Measurements from ENCODE around the gene TNFRSF12A. TPM values are rescaled to one million over a fixed set of nuclear protein-coding genes. Genes with fewer than 3 reads are reported as not detected.
A peak's percentile ranks its signal among the peaks of the same experiment; 100 is the strongest.
"Not testable (repeated sequence)": the region's sequence is repeated elsewhere in the genome, so short reads cannot be mapped to it uniquely, and the experiment has no call there.

TNFRSF12A gene
- total and polyA plus RNA-seq, 7 donors, result 69.5 to 889 (median 164) TPM

DNA sequence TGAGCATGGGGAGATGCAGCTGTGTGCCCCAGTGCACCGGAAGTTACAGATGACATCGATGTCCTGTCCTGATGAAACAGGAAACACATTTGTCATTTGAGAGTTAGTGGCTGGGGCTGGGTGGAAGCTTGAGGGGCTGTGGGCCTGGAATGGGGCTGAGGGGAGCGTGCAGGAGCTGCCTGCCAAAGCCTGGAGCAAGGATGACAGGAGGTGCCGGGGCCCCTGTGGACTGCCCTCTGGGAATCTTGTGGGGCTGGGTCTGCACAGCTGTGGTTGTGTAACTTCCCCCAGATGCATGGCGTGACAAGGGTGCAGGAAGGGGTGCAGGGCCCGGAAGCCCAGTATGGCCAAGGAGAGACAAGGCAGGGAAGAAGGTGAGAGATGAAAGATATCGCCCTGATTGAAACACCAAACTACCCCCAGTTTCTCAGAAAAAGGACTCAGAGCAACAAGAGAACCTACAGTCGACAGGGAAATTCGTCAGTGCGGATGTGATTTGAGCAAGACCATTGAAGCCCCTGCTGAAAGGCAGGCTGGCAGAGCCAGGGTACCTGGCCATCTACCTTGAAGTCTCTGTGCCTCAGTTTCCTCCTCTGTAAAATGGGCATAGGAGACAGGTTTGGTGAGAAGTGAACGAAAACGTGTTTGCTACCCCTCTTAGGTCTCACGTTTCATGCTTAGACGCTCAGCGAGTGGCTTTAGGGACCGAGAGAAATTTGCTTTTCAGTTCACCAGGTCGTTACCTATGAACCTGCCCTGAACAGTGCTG lies 35.0 kb downstream of the TNFRSF12A start:
- no peak overlapping the region for H3K4me3 ChIP-seq
- intact Hi-C loops (cut with DNase I), result loop anchor here (5.0 kb wide), 2 partner anchors 72 to 112 kb away; no protein-coding TSS in a partner anchor
- peaks cover 14% of the 10 kb centered on the region for H3K4me1 ChIP-seq
- no peaks in the 10 kb centered on the region for H3K9me3 ChIP-seq
- no peak overlapping the region for H3K27ac ChIP-seq
- DNase-seq (peak in 1 of 2 donors; percentile 7), ATAC-seq (no peak)
- TF ChIP-seq, protein P1, sequence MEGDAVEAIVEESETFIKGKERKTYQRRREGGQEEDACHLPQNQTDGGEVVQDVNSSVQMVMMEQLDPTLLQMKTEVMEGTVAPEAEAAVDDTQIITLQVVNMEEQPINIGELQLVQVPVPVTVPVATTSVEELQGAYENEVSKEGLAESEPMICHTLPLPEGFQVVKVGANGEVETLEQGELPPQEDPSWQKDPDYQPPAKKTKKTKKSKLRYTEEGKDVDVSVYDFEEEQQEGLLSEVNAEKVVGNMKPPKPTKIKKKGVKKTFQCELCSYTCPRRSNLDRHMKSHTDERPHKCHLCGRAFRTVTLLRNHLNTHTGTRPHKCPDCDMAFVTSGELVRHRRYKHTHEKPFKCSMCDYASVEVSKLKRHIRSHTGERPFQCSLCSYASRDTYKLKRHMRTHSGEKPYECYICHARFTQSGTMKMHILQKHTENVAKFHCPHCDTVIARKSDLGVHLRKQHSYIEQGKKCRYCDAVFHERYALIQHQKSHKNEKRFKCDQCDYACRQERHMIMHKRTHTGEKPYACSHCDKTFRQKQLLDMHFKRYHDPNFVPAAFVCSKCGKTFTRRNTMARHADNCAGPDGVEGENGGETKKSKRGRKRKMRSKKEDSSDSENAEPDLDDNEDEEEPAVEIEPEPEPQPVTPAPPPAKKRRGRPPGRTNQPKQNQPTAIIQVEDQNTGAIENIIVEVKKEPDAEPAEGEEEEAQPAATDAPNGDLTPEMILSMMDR (IDR thresholded peaks at IDR 0.05), result no peak
- no peaks in the 10 kb centered on the region for H3K36me3 ChIP-seq (ENCODE audit: insufficient read depth in 1 of 2, low read depth in 1 of 2)
- no peaks in the 10 kb centered on the region for H3K27me3 ChIP-seq (ENCODE audit: insufficient read depth in 3 of 3, low read length in 2 of 3)
- 78 to 81% (median 79%) methylated on average over 17 of the region's 17 CpGs for WGBS, 3 donors

DNA sequence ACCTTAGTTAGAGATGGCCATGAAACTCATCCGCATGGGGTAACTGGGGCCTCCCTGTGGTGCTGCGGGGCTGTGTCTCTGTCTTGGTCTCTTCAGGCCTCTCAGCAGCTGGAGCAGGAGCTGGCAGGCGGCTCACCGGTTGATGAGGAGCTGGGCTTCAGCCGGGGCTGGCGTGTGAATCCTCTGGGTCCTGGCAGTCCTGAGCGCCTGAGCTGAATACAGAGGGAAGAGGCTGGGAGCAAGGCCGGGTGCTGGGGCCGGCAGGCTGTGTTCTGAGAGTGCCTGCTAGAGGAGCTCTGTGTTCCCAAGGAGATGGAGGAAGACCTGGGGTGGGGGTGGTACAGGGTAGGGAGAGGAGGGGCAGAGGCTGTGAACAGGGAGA lies 35.6 kb downstream of the TNFRSF12A start:
- H3K27ac ChIP-seq; H3K9me3 ChIP-seq; H3K27me3 ChIP-seq (ENCODE audit: insufficient read depth in 3 of 3, low read length in 2 of 3); ATAC-seq; H3K36me3 ChIP-seq (ENCODE audit: insufficient read depth in 1 of 2, low read depth in 1 of 2); DNase-seq; H3K4me3 ChIP-seq: not testable (repeated sequence)
- intact Hi-C loops (cut with DNase I), result loop anchor here (5.0 kb wide), 2 partner anchors 72 to 112 kb away; no protein-coding TSS in a partner anchor
- 44 to 59% (median 46%) methylated on average over 9 of the region's 9 CpGs for WGBS, 3 donors
- H3K4me1 ChIP-seq, result peaks cover 20% of the 10 kb centered on the region

DNA sequence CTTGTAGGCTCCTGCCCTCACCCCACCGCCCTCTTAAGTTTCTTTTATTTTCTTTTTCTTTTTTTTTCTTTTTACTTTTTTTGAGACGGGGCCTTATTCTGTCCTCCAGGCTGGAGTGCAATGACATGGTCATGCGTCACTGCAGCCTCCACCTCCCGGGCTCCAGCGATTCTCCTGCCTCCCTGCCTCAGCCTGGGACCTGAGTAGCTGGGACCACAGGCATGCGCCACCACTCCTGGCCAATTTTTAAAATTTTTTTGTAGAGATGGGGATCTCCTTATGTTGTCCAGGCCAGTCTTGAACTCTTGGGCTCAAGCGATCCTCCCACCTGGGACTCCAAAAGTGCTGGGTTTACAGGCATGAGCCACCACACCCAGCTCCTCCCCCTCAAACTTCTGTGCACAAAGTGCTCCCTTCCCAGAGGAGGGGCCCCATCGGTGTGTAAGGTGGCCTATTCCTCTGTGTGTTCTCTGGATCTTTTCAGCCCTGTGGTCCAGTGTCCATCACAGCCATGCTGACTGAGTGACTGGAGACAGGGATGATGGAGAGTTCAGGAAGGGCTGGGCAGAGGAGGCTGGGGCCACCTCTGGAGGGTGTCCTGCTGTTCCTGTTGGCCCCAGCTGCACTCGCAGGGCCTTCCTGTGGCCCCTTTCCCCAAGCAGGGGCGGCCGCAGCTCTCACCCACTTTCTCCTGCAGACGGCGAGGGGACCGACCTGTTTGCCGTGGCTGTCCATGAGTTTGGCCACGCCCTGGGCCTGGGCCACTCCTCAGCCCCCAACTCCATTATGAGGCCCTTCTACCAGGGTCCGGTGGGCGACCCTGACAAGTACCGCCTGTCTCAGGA lies 36.4 kb downstream of the TNFRSF12A start:
- Histone ChIP-seq H3K9me3 (no peaks in the 10 kb centered on the region), H3K4me1 (peaks cover 28% of the 10 kb centered on the region), H3K36me3 (ENCODE audit: insufficient read depth in 1 of 2, low read depth in 1 of 2) (no peaks in the 10 kb centered on the region), H3K4me3 (no peak overlapping the region), H3K27me3 (ENCODE audit: insufficient read depth in 3 of 3, low read length in 2 of 3) (no peaks in the 10 kb centered on the region), H3K27ac (no peak overlapping the region)
- ATAC-seq, result no peak
- DNase-seq, result no peak
- WGBS, 3 donors, result 82 to 89% (median 83%) methylated on average over 15 to 19 of the region's 19 CpGs
- TF ChIP-seq, protein P1 (IDR thresholded peaks at IDR 0.05), result no peak
- intact Hi-C loops (cut with DNase I), result loop anchor here (5.0 kb wide), 2 partner anchors 71 to 111 kb away; no protein-coding TSS in a partner anchor

DNA sequence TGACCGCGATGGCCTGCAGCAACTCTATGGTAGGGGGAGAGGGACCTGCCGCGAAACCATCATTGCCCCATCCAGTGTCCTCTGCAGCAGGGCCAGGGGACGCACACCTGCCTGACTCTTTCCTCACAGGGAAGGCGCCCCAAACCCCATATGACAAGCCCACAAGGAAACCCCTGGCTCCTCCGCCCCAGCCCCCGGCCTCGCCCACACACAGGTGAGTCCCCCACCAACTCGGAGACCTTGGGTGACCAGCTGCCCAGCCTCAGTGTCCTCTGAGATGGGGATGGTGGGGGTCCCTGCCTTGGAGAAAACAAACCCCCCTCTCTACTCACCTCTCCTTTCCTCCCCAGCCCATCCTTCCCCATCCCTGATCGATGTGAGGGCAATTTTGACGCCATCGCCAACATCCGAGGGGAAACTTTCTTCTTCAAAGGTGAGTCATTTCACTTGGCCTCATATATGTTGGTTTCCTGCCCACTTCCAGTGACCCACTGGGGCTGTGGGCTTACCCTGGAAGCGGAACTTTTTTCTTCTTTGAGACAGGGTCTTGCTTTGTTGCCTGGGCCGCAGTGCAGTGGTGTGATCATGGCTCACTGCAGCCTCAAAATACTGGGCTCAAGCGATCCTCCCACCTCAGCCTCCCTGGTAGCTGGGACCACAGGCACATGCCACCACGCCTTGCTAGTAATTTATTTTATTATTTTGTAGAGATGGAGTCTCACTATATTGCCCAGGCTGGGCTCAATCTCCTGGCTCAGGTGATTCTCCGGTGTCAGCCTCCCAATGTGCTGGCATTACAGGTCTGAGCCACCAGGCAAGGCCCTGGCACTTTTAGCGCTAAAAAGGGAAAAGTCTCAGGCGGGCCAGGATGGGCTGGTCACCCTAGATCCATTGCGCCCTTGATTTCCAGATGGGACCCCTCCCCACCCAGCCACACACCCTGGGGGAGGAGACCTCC lies 37.3 kb downstream of the TNFRSF12A start:
- intact Hi-C loops (cut with DNase I), result loop anchor here (2.0 to 5.0 kb wide), 3 partner anchors 70 to 113 kb away; no protein-coding TSS in a partner anchor
- Histone ChIP-seq H3K4me1 (peaks cover 35% of the 10 kb centered on the region), H3K27me3 (ENCODE audit: insufficient read depth in 3 of 3, low read length in 2 of 3) (no peaks in the 10 kb centered on the region), H3K4me3 (peak overlapping the region; percentile 90), H3K36me3 (ENCODE audit: insufficient read depth in 1 of 2, low read depth in 1 of 2) (no peaks in the 10 kb centered on the region), H3K27ac (no peak overlapping the region), H3K9me3 (no peaks in the 10 kb centered on the region)
- TF ChIP-seq, protein P1 (IDR thresholded peaks at IDR 0.05), result no peak
- ATAC-seq (no peak), DNase-seq (no peak)
- 91 to 95% (median 92%) methylated on average over 21 to 22 of the region's 22 CpGs for whole genome bisulfite sequencing, 3 donors

Measured in psoas muscle (tissue), 8 donors.